Measurements from ENCODE around the gene POLR3H.

The POLR3H gene

GRCh38 chr22:41481131-41481830 lies 63.0 kb downstream of the POLR3H start:
- no peak for DNase-seq

GRCh38 chr22:41480397-41480735 lies 63.9 kb downstream of the POLR3H start:
- DNase-seq: no peak

- no peak for DNase-seq
Observed at GRCh38 chr22:41479671-41480396, 64.4 kb downstream of the POLR3H start.

GRCh38 chr22:41478891-41479521 lies 65.3 kb downstream of the POLR3H start:
- no peak for DNase-seq

GRCh38 chr22:41478473-41478872 lies 65.8 kb downstream of the POLR3H start:
- DNase-seq: no peak

Data from T-helper 2 cell (primary cell).